Measurements from ENCODE around the gene SHROOM1.

Gene SHROOM1

DNA sequence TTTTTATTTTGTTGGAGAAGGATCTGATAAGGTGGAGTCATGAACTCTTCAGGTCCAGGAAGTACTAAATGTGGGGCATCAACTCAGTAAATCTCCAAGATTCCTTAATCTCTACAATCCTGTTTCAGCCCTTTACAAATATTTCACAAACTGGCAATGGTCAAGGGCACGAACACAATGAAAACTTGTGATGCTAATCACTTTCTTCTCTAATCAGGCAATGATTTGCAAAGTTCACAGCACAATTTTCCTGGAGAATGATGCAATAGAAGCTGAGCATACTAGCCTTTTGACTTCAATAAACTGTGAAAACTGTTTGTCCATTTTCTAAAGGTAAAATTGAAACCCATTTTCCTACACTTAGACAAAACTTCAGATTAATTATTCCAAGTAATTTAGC lies 18.9 kb upstream of the SHROOM1 start:
- DNase-seq: no peak

DNA sequence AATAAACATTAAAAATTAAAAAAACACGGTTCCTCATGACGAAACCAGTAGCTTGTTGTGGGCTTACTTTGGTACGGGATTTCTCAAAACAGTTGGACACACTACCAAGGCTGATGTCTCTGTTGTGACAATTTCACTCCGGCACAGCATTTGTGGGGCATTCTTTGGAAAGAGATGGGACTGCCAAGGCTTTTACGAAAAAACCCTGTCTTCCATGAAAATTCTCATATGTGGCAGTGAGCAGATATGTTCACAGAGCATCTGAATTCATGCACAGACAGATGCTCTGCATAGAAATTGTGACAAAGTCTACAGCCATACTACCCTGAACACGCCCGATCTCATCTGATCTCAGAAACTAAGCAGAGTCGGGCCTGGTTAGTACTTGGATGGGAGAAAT lies 17.8 kb upstream of the SHROOM1 start:
- no peak for DNase-seq

DNA sequence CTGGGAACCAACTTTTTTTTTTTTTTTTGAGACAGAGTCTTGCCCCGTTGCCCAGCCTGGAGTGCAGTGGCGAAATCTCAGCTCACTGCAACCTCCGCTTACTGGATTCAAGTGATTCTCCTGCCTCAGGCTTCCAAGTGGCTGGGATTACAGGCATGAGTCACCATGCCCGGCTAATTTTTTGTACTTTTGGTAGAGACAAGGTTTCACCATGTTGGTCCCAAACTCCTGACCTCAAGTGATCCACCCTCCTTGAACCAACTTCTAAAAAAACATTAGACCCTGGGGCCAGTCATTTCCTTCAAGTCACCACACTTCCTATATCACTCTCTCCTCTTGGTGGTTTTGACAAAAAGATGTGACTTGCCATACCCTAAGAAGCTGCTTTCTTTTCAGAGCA lies 10.9 kb upstream of the SHROOM1 start:
- DNase-seq: no peak

DNA sequence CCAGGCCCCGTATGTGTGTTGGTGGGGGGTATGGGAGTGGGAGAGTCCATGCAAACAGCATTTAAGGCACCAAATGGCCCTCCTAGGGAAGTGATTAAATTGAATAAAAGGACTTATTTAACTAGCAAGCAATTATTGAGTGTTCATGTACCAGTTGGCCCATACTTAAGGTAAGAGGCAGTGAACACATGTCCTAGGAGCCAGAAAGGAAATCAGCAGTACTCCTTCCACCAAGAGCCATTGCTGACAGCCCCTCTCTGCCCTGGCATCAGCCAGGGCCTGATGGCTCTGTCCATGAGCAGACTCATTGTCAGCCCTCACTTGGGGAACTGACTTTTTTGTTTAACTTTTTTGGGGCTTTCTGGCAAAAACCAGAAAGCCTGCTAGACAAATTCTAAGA lies 10.4 kb upstream of the SHROOM1 start:
- DNase-seq: no peak

DNA sequence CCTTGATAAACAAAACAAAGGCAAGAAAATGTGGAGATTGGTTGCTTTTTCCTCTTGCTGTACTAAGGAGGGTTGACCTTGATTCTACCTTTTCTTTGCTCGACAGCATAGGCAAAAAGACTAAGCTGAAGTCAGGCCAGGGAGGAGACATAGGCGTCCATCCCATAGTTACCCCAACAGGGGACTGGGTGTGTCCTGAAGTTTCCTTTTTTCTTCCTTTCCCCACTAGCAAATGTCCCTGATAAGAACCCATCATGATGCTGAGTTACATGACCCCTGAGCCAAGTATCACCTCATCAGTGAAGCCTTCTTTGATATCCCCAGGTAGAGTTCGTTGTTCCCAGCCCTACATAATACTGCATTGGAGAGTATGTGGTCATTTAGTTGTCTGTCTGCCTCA lies 9.9 kb upstream of the SHROOM1 start:
- no peak for DNase-seq

DNA sequence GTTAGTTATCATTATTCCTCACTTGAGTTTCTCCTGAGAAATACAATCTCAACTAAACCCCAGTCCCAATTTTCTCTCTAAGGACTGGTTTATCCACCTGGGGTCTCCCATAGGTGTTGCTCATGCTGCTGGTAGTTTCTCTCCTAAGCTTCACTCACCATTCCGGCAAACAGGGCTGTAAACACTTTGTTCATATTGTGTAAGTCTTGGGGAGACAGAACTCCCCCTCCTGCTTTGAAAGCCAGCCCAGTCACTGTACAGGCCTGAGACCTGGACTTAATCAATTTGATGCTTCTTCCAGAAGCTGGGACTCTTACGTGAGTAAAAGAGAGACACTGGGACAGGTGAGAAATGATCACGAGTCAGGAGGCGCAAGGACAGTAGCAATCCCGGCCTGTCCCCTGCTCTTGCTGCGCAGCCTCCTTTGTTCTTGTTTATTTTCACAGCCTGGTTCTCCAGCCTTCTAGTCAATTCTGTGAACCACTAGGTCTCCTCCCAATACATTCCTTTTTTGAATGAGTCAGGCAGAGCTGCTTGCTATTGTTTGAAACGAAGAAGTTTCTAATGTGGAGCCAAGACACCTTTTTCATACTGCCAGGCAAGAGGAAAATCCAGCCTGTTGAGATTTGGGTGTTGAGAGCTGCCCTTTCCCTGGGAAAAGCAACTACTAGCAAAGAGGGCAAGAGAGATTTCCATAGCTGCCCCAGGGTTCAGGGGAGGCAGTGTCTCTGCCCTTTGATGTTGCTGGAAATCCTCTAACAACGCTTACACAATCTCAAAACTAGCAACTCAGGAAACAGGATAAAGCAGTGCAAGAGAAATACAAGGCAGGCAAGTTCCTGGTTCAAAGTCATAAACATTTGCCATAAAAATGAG lies 9.2 kb upstream of the SHROOM1 start:
- DNase-seq: no peak

DNA sequence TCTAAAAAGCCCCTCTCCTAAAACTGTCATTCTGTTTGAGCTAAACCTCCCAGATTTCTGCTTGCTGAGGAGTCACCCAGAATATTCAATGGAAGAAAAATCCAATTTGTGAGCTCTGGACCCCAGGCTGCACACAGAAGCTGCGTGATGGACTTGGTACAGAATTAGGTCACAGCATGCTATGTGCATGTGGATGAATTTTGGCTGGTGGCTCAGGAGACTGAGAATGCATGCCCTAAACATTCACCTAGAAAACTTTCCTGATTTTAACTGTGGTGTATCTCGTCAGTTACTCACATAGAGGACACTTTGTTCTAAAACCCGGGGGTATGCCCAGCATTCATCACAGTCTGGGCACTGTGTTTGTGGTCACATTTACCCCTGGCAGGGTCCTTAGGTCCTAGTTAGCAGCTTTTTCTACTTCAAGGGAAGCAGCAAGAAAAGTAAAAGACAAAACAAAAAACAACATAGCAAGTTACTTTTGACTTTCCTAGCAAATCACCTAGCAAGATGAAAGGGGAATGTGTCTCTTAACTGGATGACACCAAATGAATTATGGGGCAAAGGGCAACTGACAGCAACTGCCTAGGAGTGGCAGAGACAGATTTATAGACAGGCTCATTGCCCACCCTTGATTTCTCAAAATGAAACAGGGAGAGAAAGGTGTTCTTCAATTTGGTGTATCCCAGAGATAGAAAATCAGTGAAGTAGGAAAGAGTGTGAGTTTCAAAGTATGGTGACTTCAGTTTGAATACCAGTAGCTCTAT lies 8.3 kb upstream of the SHROOM1 start:
- DNase-seq: no peak

DNA sequence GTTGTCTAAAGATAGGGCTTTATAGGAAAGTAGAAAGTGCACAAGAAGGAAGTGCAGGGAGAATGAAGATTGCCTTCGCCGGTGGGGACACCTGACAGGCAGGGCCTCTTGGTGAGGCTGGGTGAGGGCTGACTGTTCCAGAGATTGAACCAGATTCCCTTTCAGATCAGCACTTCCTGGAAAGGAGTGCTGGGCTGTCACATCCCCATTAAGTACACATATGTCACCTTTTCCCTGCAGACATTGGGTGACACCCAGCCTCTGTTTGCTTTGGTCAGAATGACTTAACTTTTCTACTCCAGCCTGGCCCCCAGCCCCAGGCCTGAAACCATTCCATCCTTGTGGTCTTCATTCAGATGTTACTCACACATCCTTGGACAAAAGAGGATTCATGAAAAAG lies 7.4 kb upstream of the SHROOM1 start:
- DNase-seq: no peak

DNA sequence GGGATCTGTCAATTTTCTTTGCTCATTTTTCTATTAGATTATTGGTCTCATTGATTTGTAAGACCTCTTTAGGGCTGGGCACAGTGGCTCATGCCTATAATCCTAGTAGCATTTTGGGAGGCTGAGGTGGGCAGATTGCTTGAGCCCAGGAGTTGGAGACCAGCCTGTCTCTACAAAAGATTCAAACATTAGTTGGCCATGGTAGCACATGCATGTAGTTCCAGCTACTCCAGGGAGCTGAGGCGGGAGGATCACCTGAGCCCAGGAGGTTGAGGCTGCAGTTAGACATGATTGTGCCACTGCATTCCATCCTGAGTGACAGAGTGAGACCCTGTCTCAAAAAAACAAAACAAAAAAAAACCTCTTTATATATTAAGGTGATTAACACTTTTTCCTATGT lies 6.4 kb upstream of the SHROOM1 start:
- no peak for DNase-seq

DNA sequence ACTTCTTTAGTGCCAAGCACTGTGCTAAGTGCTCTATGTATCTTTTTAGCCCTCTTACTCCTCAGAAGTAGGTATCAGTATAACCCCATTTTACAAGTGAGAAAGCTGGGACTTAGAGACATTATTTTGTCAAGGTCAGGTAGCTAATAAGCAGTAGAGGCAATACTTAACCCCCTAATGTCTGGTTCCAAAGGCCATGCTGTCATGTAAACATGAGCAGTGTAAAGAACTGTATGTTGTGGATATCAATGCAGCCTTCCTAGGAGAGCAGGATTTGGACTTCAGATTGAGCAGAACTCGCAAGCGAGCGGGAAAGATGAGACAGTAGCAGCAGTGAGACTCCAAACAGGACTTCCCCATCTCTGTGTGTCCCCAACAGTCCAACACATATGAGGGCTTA lies 3.6 kb upstream of the SHROOM1 start:
- DNase-seq: no peak

DNA sequence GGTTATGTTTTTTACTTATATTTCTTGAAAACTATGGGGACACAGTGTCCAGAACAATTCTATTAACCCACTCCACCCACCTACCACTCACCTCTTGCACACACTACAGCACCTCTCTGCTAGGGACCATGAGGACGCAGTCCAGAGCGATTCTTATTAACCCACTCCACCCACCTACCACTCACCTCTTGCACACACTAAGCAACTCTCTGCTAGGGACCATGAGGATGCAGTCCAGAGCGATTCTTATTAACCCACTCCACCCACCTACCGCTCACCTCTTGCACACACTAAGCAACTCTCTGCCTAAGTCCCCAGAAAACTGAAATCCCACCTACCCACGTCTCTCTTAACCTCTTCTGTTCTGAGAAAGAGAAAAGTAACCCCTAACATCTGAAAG lies 2.2 kb upstream of the SHROOM1 start:
- no peak for DNase-seq

DNA sequence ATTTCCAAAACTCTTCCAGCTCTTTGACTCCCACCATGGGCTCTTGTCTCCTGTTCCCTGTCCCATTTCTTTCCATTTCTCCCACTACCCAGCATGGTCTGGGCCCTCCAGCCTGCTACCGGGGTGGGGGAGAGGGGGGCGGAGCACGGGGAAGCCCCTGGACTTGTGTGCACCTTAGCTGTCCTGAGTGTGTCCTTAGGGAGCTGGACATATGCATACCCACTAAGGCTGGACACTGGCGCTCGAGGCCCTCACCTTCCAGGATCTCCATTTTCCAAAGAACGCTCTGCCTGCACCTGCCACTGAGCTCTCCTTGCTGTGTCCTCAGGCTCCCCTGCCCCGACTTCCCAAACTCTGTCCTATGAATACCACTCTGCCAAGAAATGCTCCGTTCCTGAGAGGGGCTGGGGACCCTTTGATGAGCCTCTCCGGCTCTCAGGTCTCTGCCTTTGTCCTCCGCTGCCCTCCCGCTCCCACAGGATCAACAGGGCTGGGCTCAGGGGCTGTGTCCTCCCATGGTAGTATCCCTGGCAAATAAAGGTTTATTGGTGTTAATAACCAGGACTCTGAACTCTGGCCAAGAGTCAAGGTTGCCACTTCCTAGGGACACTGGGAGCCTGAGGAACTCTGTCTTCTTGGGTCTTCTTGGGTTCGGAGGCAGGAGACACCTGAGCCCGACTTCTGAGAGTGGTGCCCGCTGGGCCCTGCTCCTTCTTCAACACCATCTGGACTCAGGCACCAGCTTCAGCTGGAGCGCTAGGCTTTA lies 831 bp upstream of the SHROOM1 start:
- DNase-seq: no peak

DNA sequence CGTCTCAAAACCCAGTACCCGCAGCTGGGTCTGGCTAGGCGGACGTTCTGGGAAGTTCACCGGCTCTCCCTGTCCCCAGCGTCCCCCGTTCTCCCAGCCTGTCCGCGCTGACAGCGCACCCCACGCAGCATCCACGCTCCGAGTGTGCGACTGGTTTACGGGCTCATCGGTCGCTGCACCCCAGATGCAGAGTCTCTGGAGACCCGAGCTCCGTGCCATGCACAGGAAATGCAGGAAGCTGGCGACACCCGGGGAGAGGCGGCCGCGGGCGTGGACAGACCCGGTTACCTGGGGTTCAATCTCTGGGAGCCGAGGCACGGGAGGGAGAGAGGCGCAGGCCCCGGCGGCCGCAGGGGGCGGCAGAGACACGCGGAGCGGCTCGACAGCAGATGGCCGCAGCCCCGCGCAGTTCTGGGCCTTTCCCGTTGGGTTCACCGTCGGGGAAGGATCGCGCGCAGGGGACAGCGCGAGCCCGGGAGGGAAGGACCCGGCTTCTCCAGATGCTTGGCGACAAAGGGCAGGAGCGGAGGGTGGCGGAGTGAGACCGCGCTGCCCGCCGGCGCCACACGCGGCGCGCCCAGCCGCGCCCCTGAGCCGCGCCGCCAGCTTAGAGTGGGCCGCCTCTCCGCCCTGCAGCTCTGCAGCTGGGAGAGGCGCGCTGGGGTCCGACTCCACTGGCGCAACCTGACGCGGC lies 558 bp downstream of the SHROOM1 start:
- peak; percentile 73 to 81 for DNase-seq

DNA sequence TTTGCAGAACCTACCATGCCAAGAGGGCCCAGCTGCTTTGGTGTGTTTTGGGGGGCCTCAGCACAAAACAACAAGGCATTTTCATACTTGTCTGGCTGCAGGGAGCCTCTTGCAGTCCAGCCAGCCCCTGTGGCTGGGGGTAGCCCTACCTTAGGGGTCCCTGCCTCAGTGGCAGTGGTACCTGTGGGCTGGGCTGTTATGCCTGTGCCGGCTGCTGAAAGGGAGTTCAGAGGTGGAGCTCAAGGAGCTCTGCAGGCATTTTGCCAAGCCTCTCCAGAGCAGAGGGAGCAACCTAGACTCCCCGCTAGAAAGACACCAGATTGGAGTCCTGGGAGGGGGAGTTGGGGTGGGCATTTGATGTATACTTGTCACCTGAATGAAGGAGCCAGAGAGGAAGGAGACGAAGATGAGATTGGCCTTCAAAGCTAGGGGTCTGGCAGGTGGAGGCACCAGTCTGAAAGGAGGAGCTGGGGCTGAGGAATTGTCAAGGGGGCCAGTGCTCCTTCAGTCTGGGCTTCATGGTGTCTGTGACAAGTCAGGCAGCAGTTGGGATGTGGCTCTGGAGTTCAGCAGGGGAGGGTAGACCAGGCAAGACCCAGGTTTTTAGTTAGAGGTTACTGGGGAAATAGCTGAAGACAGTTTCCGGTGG lies 1.5 kb downstream of the SHROOM1 start:
- no peak for DNase-seq

DNA sequence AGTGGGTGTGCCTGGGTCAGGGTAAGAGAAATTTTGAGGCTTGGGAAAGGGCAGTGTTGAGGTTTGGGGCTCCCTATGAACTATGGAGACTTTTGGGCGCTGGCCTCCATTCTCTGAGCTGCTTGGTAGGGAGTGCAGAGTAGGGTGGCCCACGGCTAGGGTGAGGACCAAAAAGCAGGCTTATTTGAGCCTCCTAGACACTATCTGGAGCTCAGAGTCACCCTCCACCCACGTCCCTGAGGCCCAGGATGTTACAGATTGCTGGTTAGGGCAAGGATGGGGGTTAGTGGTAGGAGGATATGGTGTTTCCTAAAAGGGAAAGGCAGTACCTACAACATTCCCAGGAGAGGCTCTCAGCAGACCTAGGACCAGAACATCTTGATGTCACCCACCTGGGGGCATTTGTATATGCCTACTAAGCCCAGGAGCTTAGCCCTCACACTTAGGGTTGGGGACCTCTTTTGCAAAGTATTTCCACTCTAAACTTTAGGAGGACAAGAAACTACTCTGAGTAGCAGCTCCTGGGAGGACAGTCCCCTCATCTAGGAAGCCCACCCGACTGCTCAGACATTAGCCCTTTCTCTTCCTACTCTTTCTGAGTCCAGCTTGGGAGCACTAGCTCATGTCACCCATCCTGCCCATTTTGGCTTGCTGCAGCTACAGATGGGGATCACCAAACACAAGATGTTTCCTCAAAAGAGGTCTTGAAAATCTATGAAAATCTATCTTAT lies 2.3 kb downstream of the SHROOM1 start:
- no peak for DNase-seq

DNA sequence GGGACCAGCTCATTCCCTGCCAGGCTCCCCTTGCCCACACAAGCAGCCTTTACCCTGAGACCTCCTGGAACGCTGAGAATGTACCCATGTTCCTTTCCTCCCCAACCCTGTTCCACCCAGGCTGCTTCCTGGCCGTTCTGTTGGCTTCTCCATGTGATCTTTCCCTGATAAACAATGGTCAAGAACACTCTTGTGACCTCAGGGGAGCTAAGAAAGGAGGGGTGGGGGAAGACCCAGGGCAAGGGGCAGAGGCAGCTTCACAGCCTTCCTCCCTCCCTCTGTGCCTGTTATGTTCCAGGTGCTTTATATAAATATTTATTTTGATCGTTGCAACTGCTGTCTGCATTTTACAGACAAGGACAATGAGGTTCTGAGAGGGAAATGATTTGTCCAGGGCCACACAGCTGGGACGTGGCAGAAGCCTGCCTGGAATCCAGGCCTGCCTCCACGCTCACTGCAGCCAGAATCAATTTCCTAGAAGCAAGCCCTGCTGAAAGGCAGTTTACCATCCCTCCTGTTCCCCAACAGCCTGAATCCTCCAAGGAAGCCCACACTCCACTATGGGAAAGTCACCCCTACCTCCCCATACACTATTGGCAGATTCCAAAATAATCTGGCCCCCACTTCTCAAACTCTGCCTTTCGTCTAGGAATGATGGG lies 3.9 kb downstream of the SHROOM1 start:
- DNase-seq: no peak

DNA sequence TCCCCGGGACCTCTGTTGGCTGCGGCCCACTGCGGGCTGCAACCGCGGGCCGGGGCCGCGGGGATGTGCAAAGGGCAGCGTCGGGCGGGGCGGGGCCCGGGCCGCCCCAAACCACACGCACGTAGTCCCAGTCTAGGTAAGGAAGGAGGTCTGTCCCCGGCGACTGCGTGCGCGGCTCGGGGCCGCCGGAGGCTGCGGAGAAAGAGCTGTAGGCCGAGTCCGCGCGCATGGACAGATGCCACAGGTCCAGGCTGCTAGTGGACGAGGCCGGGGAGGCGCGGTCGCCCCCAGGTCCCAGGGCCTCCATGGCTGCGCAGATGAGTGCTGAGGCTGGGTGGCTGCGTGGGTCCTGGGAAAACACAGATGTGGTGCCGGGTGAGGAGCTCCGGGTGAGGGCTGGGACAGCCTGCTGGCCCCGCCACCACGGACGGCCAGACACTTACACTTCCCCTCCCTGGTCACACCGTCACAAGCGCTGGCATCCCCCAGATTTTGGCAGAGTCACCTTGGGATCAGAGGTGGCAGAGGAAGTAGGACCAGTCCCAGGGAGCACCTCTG lies 4.5 kb downstream of the SHROOM1 start:
- peak in 1 of 2 donors; percentile 31 for DNase-seq

DNA sequence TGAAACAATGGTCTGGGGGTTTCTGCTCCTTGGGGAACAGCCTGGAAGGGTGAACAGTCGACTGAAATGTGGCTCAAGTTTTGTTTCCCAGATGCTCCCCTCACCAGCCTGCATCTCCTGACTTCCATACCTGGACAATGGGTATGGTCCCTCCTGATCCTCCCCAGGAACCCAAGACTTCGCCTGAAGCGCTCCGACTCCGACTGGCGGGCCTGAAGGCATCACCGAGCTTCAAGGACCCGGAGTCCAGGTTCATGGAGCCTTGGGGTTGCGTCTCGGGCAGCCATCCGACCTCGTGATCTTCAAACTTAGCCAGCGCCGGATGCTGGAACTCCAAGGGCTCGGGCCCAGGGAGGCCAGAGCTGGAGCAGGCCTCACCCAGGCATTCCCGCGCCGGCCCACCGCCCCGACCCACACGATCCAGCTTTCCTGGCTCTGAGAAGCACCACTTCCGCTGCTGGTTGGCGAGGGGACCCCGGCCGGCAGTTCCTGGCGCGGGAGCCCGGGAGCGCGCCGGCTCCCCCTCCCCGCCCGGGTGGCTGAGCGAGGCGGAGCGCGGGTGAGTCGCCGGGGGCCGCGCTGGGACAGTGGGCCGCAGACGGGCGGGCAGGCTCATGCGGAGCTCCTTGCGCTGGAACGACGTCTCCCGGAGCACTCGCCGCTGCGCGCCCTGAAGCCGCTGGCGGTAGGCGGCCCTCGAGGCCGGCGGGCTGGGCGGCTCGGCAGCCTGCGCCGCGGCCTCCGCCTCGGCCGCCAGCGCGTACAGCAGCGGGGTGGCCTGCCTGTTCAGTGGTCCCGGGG lies 5.2 kb downstream of the SHROOM1 start:
- DNase-seq: peak in 1 of 2 donors; percentile 30

DNA sequence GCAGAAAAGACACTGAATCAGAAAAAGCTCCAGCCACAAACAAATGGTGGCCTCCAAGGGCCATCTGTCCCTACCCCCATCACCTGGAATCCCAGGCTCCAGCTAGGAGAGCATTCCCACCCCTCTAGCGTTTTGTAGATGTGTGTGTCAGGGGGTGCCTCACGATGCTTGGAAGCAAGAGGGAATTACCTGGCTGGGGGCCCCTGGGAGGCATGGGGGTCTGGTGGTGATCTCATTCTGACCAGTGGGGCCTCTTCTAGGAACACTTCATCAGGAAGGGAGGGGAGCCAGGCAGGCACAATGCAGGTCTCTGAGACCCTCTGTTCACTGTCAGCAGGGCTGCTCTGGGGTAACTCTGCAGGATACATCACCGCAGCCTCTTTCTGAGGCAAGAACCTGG lies 6.0 kb downstream of the SHROOM1 start:
- DNase-seq: no peak

DNA sequence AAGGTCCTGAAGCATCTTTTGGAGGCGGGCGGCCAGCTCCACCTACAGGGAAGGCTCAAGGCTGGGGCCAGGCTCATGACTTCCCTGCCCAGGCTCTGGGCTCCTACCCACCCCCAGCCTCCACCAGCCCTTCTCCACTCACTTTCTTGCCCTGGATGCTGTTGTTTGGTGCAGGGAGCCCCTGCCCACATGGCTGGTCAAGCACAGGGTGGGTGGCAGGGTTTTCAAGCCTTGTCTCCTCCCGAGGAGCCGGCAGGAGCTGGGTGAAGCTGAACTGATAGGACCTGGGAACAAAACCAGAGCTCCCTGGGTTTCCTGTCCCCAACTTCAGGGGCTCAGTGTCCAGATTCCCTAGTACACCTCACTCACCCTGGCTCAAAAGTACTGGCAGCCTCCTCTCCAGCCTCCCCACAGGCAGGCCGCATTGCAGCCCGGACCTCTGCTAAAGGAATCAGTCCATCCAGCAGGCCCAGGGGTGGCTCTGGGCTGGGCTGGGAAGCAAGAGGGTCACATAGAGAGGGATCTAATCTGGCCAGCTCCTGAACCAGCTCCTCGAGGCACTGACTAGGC lies 6.9 kb downstream of the SHROOM1 start:
- no peak for DNase-seq
